Measurements from ENCODE around the gene U2SURP. TPM values are rescaled to one million over a fixed set of nuclear protein-coding genes. Genes with fewer than 3 reads are reported as not detected.
"Not testable (repeated sequence)": the region's sequence is repeated elsewhere in the genome, so short reads cannot be mapped to it uniquely, and the experiment has no call there.

U2SURP gene
- total RNA-seq, 1 donor from 2014 or later = 68.6 TPM

DNA sequence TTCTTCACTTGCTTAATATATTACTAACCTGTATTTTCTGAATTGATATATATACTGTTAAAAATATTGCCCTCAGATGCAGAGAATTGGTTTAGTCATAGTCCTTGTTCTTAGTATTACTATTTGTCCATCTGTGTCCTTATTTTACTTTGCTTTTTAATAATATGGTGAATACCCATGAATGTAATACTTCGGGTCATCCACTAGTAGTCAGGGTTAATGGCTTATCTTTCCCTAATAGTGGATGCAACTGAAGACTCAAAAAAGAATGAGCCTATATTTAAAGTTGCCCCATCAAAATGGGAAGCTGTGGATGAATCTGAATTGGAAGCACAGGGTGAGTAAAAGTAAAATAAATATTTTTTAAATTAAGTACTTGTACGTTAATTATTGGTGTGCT lies 36.5 kb downstream of the U2SURP start:
- DNase-seq (ENCODE audit: low spot score in 2 of 2) = no peak
- H3K27ac ChIP-seq = no peak overlapping the region
- H3K4me1 ChIP-seq = no peaks in the 10 kb centered on the region
- no peaks in the 10 kb centered on the region for H3K27me3 ChIP-seq
- no peak overlapping the region for H3K4me3 ChIP-seq
- H3K36me3 ChIP-seq = peaks cover 41 to 55% of the 10 kb centered on the region in 2 donors
- no peaks in the 10 kb centered on the region for H3K9me3 ChIP-seq
- TF ChIP-seq, protein P1, sequence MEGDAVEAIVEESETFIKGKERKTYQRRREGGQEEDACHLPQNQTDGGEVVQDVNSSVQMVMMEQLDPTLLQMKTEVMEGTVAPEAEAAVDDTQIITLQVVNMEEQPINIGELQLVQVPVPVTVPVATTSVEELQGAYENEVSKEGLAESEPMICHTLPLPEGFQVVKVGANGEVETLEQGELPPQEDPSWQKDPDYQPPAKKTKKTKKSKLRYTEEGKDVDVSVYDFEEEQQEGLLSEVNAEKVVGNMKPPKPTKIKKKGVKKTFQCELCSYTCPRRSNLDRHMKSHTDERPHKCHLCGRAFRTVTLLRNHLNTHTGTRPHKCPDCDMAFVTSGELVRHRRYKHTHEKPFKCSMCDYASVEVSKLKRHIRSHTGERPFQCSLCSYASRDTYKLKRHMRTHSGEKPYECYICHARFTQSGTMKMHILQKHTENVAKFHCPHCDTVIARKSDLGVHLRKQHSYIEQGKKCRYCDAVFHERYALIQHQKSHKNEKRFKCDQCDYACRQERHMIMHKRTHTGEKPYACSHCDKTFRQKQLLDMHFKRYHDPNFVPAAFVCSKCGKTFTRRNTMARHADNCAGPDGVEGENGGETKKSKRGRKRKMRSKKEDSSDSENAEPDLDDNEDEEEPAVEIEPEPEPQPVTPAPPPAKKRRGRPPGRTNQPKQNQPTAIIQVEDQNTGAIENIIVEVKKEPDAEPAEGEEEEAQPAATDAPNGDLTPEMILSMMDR (IDR thresholded peaks at IDR 0.05) = no peak
- intact Hi-C loops (cut with DNase I) = no loop called here

DNA sequence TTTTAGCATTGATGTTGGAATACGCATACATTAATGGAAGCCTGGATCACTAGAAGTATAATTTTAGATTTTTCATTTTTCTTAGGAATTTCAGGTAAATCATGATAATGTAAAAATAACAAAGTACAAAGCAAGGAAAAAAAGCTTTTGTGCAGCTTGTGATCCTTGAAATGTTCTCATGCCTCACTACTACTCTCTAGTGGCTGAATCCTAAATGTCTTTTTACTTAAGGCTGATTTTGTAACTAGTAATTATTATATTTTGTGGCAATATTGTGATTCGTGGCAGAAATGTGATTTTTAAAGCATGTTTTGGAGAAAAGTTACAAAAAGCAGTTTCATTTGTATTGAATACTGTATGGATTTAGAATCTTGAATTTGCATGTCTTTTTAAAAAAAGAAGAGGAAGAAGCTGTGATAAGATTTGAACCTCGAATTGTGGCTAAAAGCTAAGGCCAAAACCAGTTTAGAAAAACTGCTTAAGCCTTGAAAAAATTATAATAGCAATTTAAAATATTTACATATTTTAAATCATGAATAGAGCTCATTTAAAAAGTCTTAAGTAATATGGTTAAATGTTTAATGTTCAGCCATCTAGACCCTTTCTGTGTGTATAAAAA lies 39.0 kb downstream of the U2SURP start:
- H3K4me3 ChIP-seq = no peak overlapping the region
- H3K27ac ChIP-seq = no peak overlapping the region
- H3K36me3 ChIP-seq = peaks cover 49 to 62% of the 10 kb centered on the region in 2 donors
- no peak for DNase-seq (ENCODE audit: low spot score in 2 of 2)
- TF ChIP-seq, protein P1 (IDR thresholded peaks at IDR 0.05) = peak in 1 of 3 experiments; percentile 33
- H3K4me1 ChIP-seq = no peaks in the 10 kb centered on the region
- no peaks in the 10 kb centered on the region for H3K9me3 ChIP-seq
- no peaks in the 10 kb centered on the region for H3K27me3 ChIP-seq
- intact Hi-C loops (cut with DNase I) = no loop called here

DNA sequence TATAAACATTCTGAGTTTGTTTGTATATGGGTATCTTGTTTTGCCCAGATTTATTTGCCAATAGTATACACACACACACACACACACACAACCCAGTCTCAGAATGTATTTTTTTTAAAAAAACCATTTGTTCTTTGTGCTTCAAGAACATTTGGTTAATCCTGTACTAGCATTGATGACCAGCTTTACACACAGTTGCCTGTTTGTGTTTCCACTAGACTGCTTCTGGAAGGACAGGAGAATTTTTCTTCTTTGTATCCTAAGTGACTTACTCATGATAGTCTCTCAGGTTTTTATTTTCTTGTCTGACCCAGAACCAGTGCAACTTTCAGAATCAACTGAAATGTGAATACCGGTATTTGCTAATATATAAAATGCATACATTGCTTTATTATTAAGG lies 40.5 kb downstream of the U2SURP start:
- Histone ChIP-seq H3K4me1 (no peaks in the 10 kb centered on the region), H3K4me3 (no peak overlapping the region), H3K27me3 (no peaks in the 10 kb centered on the region), H3K36me3 (peaks cover 42 to 65% of the 10 kb centered on the region in 2 donors), H3K27ac (no peak overlapping the region), H3K9me3 (no peaks in the 10 kb centered on the region)
- DNase-seq (ENCODE audit: low spot score in 2 of 2) = no peak
- intact Hi-C loops (cut with DNase I) = no loop called here
- TF ChIP-seq, protein P1 (IDR thresholded peaks at IDR 0.05) = no peak

DNA sequence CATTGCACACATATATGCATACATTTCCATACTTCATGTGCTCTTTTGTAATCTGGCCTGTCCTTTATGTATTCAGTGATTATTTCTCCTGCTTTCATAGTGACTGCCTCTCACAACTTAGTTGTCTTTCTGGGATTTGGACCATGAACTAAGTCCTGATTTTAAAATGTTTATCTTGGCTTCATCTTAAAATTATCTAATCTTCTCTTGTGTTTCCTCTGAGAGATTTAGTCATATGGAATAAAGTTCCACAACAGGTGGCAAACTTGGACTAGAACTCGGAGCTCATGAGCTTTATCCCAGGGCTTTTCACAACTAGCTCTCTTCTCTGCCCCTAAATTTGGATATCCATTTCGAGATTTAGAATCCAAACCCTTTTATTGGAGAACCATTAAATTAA lies 44.3 kb downstream of the U2SURP start:
- peaks cover 31 to 48% of the 10 kb centered on the region in 2 donors for H3K36me3 ChIP-seq

DNA sequence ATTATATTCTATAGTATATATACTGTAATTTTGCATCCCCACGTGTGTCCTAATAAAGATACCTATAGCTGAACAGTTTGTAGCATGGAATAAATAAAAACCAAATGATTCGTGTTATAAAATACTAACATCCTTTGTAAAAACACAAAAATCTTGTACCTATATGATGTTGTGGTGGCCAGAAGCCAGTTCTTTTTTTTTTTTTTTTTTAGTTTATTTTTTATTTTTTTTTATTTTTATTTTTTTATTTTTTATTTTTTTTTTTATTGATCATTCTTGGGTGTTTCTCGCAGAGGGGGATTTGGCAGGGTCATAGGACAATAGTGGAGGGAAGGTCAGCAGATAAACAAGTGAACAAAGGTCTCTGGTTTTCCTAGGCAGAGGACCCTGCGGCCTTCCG lies 44.7 kb downstream of the U2SURP start:
- DNase-seq (ENCODE audit: low spot score in 2 of 2); intact Hi-C loops (cut with DNase I); H3K27me3 ChIP-seq; H3K9me3 ChIP-seq; H3K4me3 ChIP-seq; H3K4me1 ChIP-seq; H3K27ac ChIP-seq: not testable (repeated sequence)
- H3K36me3 ChIP-seq = peaks cover 36 to 53% of the 10 kb centered on the region in 2 donors

More for the DNA sequence above, 44.3 kb downstream of the U2SURP start:
- H3K9me3 ChIP-seq = no peaks in the 10 kb centered on the region
- no peak overlapping the region for H3K27ac ChIP-seq
- intact Hi-C loops (cut with DNase I) = no loop called here
- H3K27me3 ChIP-seq = no peaks in the 10 kb centered on the region
- no peaks in the 10 kb centered on the region for H3K4me1 ChIP-seq
- no peak for DNase-seq (ENCODE audit: low spot score in 2 of 2)
- no peak overlapping the region for H3K4me3 ChIP-seq
- TF ChIP-seq, protein P1 (IDR thresholded peaks at IDR 0.05) = no peak

DNA sequence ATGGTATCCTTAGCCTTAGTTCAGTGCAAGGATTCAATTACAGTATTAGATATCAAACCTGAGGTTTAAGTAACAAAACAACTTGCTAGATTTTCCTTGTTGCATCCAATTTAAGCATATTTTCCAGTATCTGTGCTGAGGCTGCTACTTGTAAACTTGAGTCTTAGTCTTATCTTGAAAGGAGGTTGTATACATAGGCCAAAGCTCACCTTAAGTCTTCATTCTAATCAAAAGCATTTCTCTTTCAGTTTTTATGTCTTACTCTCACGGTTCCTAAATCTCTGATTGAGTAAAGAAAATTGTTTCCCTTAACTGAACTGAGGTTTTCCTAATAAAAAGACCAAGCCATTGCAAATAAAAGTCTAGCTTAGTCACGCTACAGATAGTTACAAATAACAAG lies 52.6 kb downstream of the U2SURP start:
- Histone ChIP-seq H3K4me3 (no peak overlapping the region), H3K36me3 (peaks cover 58 to 65% of the 10 kb centered on the region in 2 donors), H3K4me1 (no peaks in the 10 kb centered on the region), H3K27me3 (no peaks in the 10 kb centered on the region), H3K9me3 (no peaks in the 10 kb centered on the region), H3K27ac (no peak overlapping the region)
- intact Hi-C loops (cut with DNase I) = no loop called here
- DNase-seq (ENCODE audit: low spot score in 2 of 2) = no peak
- TF ChIP-seq, protein P1 (IDR thresholded peaks at IDR 0.05) = no peak

Measured in ascending aorta (tissue), 2 donors.